Measurements from ENCODE around the gene SH2D2A.

The SH2D2A gene

DNA sequence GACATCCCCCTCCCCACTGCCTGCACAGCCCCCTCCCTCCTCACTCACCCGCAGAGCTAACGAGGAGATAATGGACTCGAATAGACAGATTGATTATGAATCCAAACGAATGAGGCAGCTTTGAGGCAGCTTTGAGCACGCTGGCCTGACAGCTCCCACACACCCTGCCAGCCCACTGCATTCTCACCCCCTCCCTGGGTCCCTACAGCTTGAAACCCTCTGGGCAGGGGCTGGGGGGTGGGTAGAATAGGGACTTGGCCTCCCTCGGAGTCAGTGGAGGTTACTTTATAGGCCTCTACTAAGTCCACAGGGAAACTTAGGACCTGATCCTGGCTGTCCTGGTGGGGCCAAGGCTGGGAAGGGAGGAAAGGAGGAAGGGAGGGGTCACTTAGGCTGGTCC, 45.9 kb upstream of the SH2D2A start:
- no peak overlapping the region for H3K4me3 ChIP-seq (ENCODE audit: low read depth, low read length)
- TF ChIP-seq, protein P1, sequence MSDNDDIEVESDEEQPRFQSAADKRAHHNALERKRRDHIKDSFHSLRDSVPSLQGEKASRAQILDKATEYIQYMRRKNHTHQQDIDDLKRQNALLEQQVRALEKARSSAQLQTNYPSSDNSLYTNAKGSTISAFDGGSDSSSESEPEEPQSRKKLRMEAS (IDR thresholded peaks at IDR 0.05; ENCODE audit: low read depth, low read length) = no peak
- no peak for TF ChIP-seq MYC (IDR thresholded peaks at IDR 0.05; ENCODE audit: low read depth, low read length)
- no peak for DNase-seq (ENCODE audit: low read depth)

GRCh38 chr1:156860628-156861423, 44.2 kb upstream of the SH2D2A start, which contains the start of gene NTRK1:
NTRK1 (plus strand) TSS chr1:156860865; CDS start chr1:156860935, 70 bp downstream.
- no peak within 1 kb of the TSS for H3K4me3 ChIP-seq (ENCODE audit: low read depth, low read length)
- TF ChIP-seq CTCF (IDR thresholded peaks at IDR 0.05; ENCODE audit: low read depth, low read length) = no peak
- no peak for TF ChIP-seq MYC (IDR thresholded peaks at IDR 0.05; ENCODE audit: low read depth, low read length)
- no peak for TF ChIP-seq POLR2A (IDR thresholded peaks at IDR 0.05; ENCODE audit: extremely low read depth, insufficient read length)
- TF ChIP-seq, protein P1 (IDR thresholded peaks at IDR 0.05; ENCODE audit: low read depth, low read length) = peak; percentile 69; the same call in 1 of the 2 replicates
- DNase-seq (ENCODE audit: low read depth) = peak; percentile 63

- no peak overlapping the region for H3K4me3 ChIP-seq (ENCODE audit: low read depth, low read length)
- peak; percentile 60 for DNase-seq (ENCODE audit: low read depth)
- TF ChIP-seq CTCF (IDR thresholded peaks at IDR 0.05; ENCODE audit: low read depth, low read length) (peak; percentile 58), MYC (IDR thresholded peaks at IDR 0.05; ENCODE audit: low read depth, low read length) (no peak)
- TF ChIP-seq, protein P1 (IDR thresholded peaks at IDR 0.05; ENCODE audit: low read depth, low read length) = no peak
Measured at GRCh38 chr1:156860113-156860627, 43.5 kb upstream of the SH2D2A start.

DNA sequence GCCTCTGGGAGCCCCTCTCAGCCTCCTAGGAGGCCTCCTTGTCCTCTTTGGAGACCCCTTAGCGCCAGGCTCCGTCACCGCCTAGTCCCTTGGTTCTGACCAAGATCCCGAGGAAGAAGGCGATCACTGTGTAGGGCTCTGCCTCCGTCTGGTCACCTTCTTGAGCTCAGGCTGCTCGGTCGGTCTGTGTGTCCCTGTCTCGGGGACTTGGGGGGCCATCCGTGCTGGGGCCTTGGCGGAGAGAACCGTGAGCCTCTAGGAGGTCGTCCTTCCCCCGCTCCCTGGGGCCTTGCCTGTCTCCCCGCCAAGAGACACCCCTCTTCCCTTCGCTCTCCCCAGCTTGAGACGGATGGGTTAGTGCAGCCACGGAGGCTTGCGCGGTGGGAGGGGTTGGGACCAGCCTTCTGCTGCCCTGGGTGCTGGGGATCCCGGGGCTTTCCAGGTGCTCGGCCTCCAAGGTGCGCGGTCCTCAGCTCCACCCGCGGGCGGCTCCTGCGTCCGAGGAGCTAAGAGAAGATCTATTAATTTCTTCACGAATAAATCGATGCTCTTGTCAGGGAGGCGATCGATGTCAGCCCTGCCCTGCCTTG, 43.0 kb upstream of the SH2D2A start:
- TF ChIP-seq POLR2A (IDR thresholded peaks at IDR 0.05; ENCODE audit: extremely low read depth, insufficient read length) (no peak), CTCF (IDR thresholded peaks at IDR 0.05; ENCODE audit: low read depth, low read length) (no peak), MYC (IDR thresholded peaks at IDR 0.05; ENCODE audit: low read depth, low read length) (no peak)
- TF ChIP-seq, protein P1 (IDR thresholded peaks at IDR 0.05; ENCODE audit: low read depth, low read length) = no peak
- DNase-seq (ENCODE audit: low read depth) = no peak
- H3K4me3 ChIP-seq (ENCODE audit: low read depth, low read length) = no peak overlapping the region

DNA sequence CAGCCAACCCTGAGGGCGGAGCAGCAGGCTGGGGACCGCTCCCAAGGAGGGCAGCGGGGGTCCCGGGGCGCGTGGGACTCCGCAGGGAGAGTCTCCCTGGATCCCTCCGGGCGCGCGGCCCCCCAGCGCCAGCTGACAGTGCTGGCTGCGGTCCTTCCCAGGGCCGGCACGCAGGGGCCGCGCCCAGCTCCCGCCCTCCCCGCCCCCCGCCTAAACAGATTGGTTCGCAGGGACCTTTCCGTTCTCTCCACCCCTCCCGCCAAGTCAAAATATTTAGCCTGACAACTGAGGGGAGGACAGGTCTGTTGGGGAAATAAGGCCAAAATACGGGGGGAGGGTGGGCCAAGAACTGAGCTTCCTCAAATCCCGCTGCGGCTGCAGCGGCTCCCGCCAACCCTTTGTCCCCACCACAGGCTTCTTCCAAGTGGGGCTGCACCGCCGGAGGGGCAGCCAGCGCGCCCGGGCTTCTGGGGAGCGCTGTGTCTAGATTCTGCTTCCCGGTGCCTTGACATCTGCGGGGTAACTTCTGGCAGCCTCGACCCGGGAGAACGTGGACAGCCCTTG, 42.4 kb upstream of the SH2D2A start, which contains the start of gene INSRR:
Gene INSRR (minus strand): TSS at position 159 of the 564 bp plus-strand sequence. CDS start 496 bp downstream, outside the sequence.
- DNase-seq (ENCODE audit: low read depth) = peak; percentile 61
- no peak within 1 kb of the TSS for H3K4me3 ChIP-seq (ENCODE audit: low read depth, low read length)
- no peak for TF ChIP-seq CTCF (IDR thresholded peaks at IDR 0.05; ENCODE audit: low read depth, low read length)
- TF ChIP-seq, protein P1 (IDR thresholded peaks at IDR 0.05; ENCODE audit: low read depth, low read length) = no peak
- no peak for TF ChIP-seq POLR2A (IDR thresholded peaks at IDR 0.05; ENCODE audit: extremely low read depth, insufficient read length)
- TF ChIP-seq MYC (IDR thresholded peaks at IDR 0.05; ENCODE audit: low read depth, low read length) = no peak

Data from NB4 (cell line).